ENCODE data around the gene C2CD2.

- TF ChIP-seq CTCF (optimal IDR thresholded peaks at IDR 0.05 in 1 of 3, IDR thresholded peaks at IDR 0.05 in 1 of 3, conservative IDR thresholded peaks at IDR 0.05 in 1 of 3; ENCODE audit: extremely low read depth in 1 of 3, insufficient read depth in 2 of 3, low read length in 3 of 3) (no peak), EZH2 (IDR thresholded peaks at IDR 0.05; ENCODE audit: low read length) (no peak)
Observed at GRCh38 chr21:41979335-41979734, 25.5 kb upstream of the C2CD2 start.
